ENCODE results near the gene TGFBRAP1. TPM values are rescaled to one million over a fixed set of nuclear protein-coding genes. Genes with fewer than 3 reads are reported as not detected.

Gene TGFBRAP1, protein sequence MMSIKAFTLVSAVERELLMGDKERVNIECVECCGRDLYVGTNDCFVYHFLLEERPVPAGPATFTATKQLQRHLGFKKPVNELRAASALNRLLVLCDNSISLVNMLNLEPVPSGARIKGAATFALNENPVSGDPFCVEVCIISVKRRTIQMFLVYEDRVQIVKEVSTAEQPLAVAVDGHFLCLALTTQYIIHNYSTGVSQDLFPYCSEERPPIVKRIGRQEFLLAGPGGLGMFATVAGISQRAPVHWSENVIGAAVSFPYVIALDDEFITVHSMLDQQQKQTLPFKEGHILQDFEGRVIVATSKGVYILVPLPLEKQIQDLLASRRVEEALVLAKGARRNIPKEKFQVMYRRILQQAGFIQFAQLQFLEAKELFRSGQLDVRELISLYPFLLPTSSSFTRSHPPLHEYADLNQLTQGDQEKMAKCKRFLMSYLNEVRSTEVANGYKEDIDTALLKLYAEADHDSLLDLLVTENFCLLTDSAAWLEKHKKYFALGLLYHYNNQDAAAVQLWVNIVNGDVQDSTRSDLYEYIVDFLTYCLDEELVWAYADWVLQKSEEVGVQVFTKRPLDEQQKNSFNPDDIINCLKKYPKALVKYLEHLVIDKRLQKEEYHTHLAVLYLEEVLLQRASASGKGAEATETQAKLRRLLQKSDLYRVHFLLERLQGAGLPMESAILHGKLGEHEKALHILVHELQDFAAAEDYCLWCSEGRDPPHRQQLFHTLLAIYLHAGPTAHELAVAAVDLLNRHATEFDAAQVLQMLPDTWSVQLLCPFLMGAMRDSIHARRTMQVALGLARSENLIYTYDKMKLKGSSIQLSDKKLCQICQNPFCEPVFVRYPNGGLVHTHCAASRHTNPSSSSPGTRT
- 13.8 and 14.0 TPM in 2 replicates for total RNA-seq (ENCODE audit: low replicate concordance)

DNA sequence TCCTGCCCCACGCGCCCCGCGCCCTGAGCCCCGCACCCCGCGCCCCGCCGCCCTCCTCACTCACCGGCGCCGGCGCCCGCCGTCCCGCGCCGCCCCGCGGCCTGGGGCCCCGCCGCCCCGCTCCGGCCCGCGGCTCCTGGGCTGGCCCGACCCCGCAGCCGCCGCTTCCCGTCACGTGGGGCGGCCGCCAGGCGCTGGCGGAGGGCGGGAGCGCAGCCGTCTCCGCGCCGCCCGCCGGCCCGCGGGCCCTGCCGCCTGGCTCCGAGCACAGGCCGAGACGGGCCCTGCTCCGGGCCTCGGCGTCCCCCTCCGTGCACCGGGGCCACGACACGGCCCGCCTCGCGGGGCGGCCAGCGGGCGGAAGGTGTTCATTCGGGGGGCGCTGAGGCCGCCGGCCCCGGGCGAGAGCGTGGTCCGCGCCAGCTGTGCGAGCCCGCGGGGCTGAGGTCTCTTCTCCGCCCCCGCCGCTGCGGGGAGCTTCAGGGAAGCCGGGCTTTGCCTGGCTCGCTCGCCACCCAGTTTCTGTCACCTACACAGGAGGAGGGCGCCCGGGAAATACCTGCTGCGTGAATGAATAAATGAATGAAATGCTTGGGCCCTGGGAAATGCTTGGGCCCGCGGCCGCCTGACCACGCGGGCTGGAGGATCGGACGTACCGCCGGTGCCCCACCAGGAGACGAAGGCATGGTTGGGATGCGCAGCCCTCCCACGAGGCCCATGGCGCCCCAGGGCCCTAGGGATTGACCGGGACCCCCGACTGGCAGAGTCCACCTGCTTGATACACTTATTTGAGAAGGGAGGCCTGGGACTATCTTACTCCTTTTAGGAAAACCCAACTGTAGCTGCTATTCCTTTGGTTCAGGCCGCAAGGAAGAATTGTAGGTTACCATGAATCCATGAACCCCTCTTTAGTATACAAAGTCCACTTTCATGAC lies at the start of gene TGFBRAP1:
Gene TGFBRAP1, minus strand, starts transcription at position 175 of the 935 bp plus-strand sequence. CDS start 21,434 bp downstream, outside the sequence.
- Histone ChIP-seq H3K4me1 (peaks cover 6% of the 10 kb centered on the region), H2AFZ (replicated peaks) (peak within 1 kb of the TSS; percentile 76), H3K9me3 (ENCODE audit: low read depth) (no peaks in the 10 kb centered on the region), H3K79me2 (ENCODE audit: low read depth) (peaks cover 52% of the 10 kb centered on the region), H4K20me1 (ENCODE audit: low read depth) (peaks cover 5% of the 10 kb centered on the region), H3K4me2 (peak within 1 kb of the TSS; percentile 90), H3K27me3 (no peaks in the 10 kb centered on the region), H3F3A (ENCODE audit: low read depth) (peaks cover 7% of the 10 kb centered on the region), H3K27ac (no peak within 1 kb of the TSS), H3K4me3 (peak within 1 kb of the TSS; percentile 71), H3K36me3 (no peaks in the 10 kb centered on the region), H3K9ac (peak within 1 kb of the TSS; percentile 74)
- Mint-ChIP-seq H3K27ac (peak within 1 kb of the TSS; percentile 93), H3K27me3 (ENCODE audit: insufficient read depth, low read depth) (no peaks in the 10 kb centered on the region), H3K4me1 (peaks cover 33% of the 10 kb centered on the region), H3K9me3 (no peaks in the 10 kb centered on the region), H3K4me3 (peak within 1 kb of the TSS; percentile 89), H3K36me3 (no peaks in the 10 kb centered on the region)
- TF ChIP-seq EZH2phosphoT487 (IDR thresholded peaks at IDR 0.05) (no peak), EZH2 (IDR thresholded peaks at IDR 0.05) (no peak)
- TF ChIP-seq, protein P1, sequence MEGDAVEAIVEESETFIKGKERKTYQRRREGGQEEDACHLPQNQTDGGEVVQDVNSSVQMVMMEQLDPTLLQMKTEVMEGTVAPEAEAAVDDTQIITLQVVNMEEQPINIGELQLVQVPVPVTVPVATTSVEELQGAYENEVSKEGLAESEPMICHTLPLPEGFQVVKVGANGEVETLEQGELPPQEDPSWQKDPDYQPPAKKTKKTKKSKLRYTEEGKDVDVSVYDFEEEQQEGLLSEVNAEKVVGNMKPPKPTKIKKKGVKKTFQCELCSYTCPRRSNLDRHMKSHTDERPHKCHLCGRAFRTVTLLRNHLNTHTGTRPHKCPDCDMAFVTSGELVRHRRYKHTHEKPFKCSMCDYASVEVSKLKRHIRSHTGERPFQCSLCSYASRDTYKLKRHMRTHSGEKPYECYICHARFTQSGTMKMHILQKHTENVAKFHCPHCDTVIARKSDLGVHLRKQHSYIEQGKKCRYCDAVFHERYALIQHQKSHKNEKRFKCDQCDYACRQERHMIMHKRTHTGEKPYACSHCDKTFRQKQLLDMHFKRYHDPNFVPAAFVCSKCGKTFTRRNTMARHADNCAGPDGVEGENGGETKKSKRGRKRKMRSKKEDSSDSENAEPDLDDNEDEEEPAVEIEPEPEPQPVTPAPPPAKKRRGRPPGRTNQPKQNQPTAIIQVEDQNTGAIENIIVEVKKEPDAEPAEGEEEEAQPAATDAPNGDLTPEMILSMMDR (IDR thresholded peaks at IDR 0.05): no peak
- DNase-seq (ENCODE audit: low spot score): peak; percentile 85

DNA sequence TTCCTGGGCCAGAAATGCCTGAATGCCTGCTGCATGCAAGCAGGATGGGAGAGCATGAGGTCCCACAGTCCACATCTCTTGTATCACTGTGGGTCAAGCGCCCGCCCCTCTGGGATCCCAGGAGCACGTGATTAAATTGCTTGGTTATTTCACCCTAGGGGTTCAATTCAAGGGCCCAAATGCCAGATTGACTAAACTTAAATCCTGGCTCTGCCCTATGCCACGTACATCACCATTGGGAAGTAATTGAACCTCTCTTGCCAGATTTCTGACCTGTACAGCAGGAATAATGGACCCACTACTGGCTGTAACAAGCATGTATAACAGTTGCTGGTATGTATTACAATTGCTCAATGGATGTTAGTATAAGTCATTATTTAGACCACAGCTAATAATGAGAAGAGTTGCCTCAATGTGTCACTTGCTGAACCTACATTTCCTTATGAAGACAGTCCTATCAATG lies 49.4 kb upstream of the TGFBRAP1 start:
- H3K36me3 Mint-ChIP-seq: peaks cover 39% of the 10 kb centered on the region
- H3K4me3 Mint-ChIP-seq: no peak overlapping the region
- H3K36me3 ChIP-seq: no peaks in the 10 kb centered on the region
- no peaks in the 10 kb centered on the region for H3K79me2 ChIP-seq (ENCODE audit: low read depth)
- no peak overlapping the region for H3K9ac ChIP-seq
- H3K4me1 Mint-ChIP-seq: peaks cover 11% of the 10 kb centered on the region
- no peaks in the 10 kb centered on the region for H3F3A ChIP-seq (ENCODE audit: low read depth)
- no peaks in the 10 kb centered on the region for H3K9me3 Mint-ChIP-seq
- H4K20me1 ChIP-seq (ENCODE audit: low read depth): no peaks in the 10 kb centered on the region
- H3K27me3 ChIP-seq: no peaks in the 10 kb centered on the region
- peaks cover 4% of the 10 kb centered on the region for H3K27me3 Mint-ChIP-seq (ENCODE audit: insufficient read depth, low read depth)
- no peak for DNase-seq (ENCODE audit: low spot score)
- no peak for TF ChIP-seq EZH2 (IDR thresholded peaks at IDR 0.05)
- no peak for TF ChIP-seq EZH2phosphoT487 (IDR thresholded peaks at IDR 0.05)
- TF ChIP-seq, protein P1 (IDR thresholded peaks at IDR 0.05): no peak
- no peak overlapping the region for H3K4me2 ChIP-seq
- H3K27ac Mint-ChIP-seq: no peak overlapping the region
- no peak overlapping the region for H3K27ac ChIP-seq
- no peak overlapping the region for H3K4me3 ChIP-seq
- H2AFZ ChIP-seq (replicated peaks): no peak overlapping the region
- no peaks in the 10 kb centered on the region for H3K9me3 ChIP-seq (ENCODE audit: low read depth)
- no peaks in the 10 kb centered on the region for H3K4me1 ChIP-seq

DNA sequence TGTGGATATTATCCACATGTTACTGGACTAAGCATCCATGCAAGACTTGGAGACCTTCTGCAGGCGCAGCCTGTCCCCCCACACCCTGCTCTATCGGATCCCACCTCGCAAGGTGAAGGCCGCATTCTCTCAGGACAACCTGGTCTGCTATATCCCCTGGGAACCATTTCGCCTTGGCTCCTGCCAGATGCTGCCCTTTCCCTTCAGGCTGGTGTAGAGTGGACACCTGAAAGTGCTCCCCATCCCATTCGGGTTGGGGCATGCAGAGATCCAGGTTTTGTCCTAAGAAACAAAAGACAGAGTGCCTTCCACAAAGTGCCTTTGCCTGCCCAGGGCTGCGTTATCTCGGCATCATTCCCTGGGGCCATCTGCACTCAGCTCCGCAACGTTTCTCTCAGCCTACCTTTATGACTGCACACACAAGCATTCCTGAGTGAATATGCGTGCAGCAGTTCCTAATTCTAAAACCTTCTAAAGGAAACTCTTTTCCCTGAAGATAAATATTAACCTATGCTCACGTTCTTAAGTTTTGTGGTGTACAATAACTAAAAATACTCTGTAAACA lies 48.8 kb upstream of the TGFBRAP1 start:
- H3K4me3 ChIP-seq: no peak overlapping the region
- Mint-ChIP-seq H3K4me1 (peaks cover 13% of the 10 kb centered on the region), H3K4me3 (no peak overlapping the region), H3K9me3 (no peaks in the 10 kb centered on the region), H3K27ac (no peak overlapping the region), H3K36me3 (peaks cover 41% of the 10 kb centered on the region), H3K27me3 (ENCODE audit: insufficient read depth, low read depth) (peaks cover 5% of the 10 kb centered on the region)
- H3K27ac ChIP-seq: no peak overlapping the region
- no peaks in the 10 kb centered on the region for H3K9me3 ChIP-seq (ENCODE audit: low read depth)
- no peak for DNase-seq (ENCODE audit: low spot score)
- H4K20me1 ChIP-seq (ENCODE audit: low read depth): no peaks in the 10 kb centered on the region
- H3F3A ChIP-seq (ENCODE audit: low read depth): no peaks in the 10 kb centered on the region
- H3K27me3 ChIP-seq: no peaks in the 10 kb centered on the region
- H3K36me3 ChIP-seq: no peaks in the 10 kb centered on the region
- no peaks in the 10 kb centered on the region for H3K4me1 ChIP-seq
- no peak overlapping the region for H3K9ac ChIP-seq
- no peak overlapping the region for H2AFZ ChIP-seq (replicated peaks)
- H3K4me2 ChIP-seq: no peak overlapping the region
- H3K79me2 ChIP-seq (ENCODE audit: low read depth): no peaks in the 10 kb centered on the region
- TF ChIP-seq, protein P1 (IDR thresholded peaks at IDR 0.05): no peak
- no peak for TF ChIP-seq EZH2phosphoT487 (IDR thresholded peaks at IDR 0.05)
